Measurements from ENCODE around the gene SNRNP48. TPM values are rescaled to one million over a fixed set of nuclear protein-coding genes. Genes with fewer than 3 reads are reported as not detected.

Gene SNRNP48, protein sequence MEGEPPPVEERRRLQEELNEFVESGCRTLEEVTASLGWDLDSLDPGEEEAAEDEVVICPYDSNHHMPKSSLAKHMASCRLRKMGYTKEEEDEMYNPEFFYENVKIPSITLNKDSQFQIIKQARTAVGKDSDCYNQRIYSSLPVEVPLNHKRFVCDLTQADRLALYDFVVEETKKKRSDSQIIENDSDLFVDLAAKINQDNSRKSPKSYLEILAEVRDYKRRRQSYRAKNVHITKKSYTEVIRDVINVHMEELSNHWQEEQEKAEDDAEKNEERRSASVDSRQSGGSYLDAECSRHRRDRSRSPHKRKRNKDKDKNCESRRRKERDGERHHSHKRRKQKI
- total RNA-seq (9.6 TPM), polyA plus RNA-seq (9.7 TPM)
- long read RNA-seq, donor 1, full-length matches to known transcripts: 1 of 1 reads
- long read RNA-seq, donor 1, partial matches to known transcripts: 0 of 1 reads
- long read RNA-seq, donor 1, other reads (novel, unspliced or antisense): 0 of 1 reads
- long read RNA-seq, donor 2: 0 reads
- long read RNA-seq, donor 3, full-length matches to known transcripts: 7 of 7 reads
- long read RNA-seq, donor 3, partial matches to known transcripts: 0 of 7 reads
- long read RNA-seq, donor 3, other reads (novel, unspliced or antisense): 0 of 7 reads
- long read RNA-seq, donor 4, full-length matches to known transcripts: 3 of 3 reads
- long read RNA-seq, donor 4, partial matches to known transcripts: 0 of 3 reads
- long read RNA-seq, donor 4, other reads (novel, unspliced or antisense): 0 of 3 reads
- long read RNA-seq, donor 5, full-length matches to known transcripts: 10 of 10 reads
- long read RNA-seq, donor 5, partial matches to known transcripts: 0 of 10 reads
- long read RNA-seq, donor 5, other reads (novel, unspliced or antisense): 0 of 10 reads
- long read RNA-seq, donor 6, full-length matches to known transcripts: 4 of 4 reads
- long read RNA-seq, donor 6, partial matches to known transcripts: 0 of 4 reads
- long read RNA-seq, donor 6, other reads (novel, unspliced or antisense): 0 of 4 reads
- long read RNA-seq, donor 7, full-length matches to known transcripts: 7 of 7 reads
- long read RNA-seq, donor 7, partial matches to known transcripts: 0 of 7 reads
- long read RNA-seq, donor 7, other reads (novel, unspliced or antisense): 0 of 7 reads
- long read RNA-seq, donor 8, full-length matches to known transcripts: 2 of 2 reads
- long read RNA-seq, donor 8, partial matches to known transcripts: 0 of 2 reads
- long read RNA-seq, donor 8, other reads (novel, unspliced or antisense): 0 of 2 reads
- long read RNA-seq, donor 9, full-length matches to known transcripts: 7 of 7 reads
- long read RNA-seq, donor 9, partial matches to known transcripts: 0 of 7 reads
- long read RNA-seq, donor 9, other reads (novel, unspliced or antisense): 0 of 7 reads
- long read RNA-seq, donor 10, full-length matches to known transcripts: 3 of 3 reads
- long read RNA-seq, donor 10, partial matches to known transcripts: 0 of 3 reads
- long read RNA-seq, donor 10, other reads (novel, unspliced or antisense): 0 of 3 reads

GRCh38 chr6:7589949-7590917 is at the start of gene SNRNP48:
Gene SNRNP48 (plus strand): TSS chr6:7590198. CDS start chr6:7590258, 60 bp downstream.
- peak; percentile 76 to 96 (median 89) for DNase-seq (ENCODE audit: low read depth in 6 of 9, low spot score in 9 of 9)
- H3K27me3 ChIP-seq (ENCODE audit: control insufficient read depth in 2 of 2, insufficient read depth in 1 of 2, low read length in 1 of 2): no peaks in the 10 kb centered on the region
- peaks cover 0 to 5% of the 10 kb centered on the region in 2 donors for H3K9me3 ChIP-seq (ENCODE audit: control insufficient read depth in 2 of 2, insufficient read depth in 1 of 2, low read length in 1 of 2)
- peak within 1 kb of the TSS; percentile 85 to 99 for H3K4me3 ChIP-seq (ENCODE audit: low read length in 2 of 2)
- H3K27ac ChIP-seq (ENCODE audit: low read depth in 1 of 2, low read length in 1 of 2): peak within 1 kb of the TSS; percentile 12 to 71
- WGBS: under 1% methylated on average over 72 of the region's 72 CpGs
- peaks cover 5 to 9% of the 10 kb centered on the region in 2 donors for H3K4me1 ChIP-seq (ENCODE audit: control insufficient read depth in 2 of 2, insufficient read depth in 2 of 2, low read length in 2 of 2)
- peaks cover 7 to 13% of the 10 kb centered on the region in 2 donors for H3K36me3 ChIP-seq (ENCODE audit: control insufficient read depth in 2 of 2, insufficient read depth in 2 of 2, low read length in 1 of 2)

DNA sequence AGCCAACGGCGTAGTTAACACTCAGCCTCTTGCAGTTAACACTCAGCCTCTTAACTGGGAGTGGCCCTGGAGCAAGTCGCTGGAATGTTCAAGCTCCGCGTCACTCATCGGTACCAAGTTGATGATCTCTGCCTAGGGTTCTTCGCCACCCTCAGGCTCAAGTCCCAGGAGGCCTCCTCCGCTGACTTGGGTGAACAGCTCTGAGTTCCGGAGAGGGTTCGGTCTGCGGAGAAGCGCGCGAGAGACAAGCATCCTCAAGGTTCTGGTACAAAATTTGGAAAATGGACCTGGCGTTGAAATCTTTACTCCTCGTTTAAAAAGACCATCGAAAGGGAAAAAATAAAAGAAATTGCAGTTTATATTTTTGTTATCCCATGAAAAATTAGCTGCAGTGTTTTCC is 49.4 kb upstream of the SNRNP48 start:
- Histone ChIP-seq H3K9me3 (ENCODE audit: control insufficient read depth in 2 of 2, insufficient read depth in 1 of 2, low read length in 1 of 2) (peaks cover 0 to 3% of the 10 kb centered on the region in 2 donors), H3K27ac (ENCODE audit: low read depth in 1 of 2, low read length in 1 of 2) (no peak overlapping the region), H3K27me3 (ENCODE audit: control insufficient read depth in 2 of 2, insufficient read depth in 1 of 2, low read length in 1 of 2) (peaks cover 60 to 92% of the 10 kb centered on the region in 2 donors), H3K36me3 (ENCODE audit: control insufficient read depth in 2 of 2, insufficient read depth in 2 of 2, low read length in 1 of 2) (no peaks in the 10 kb centered on the region), H3K4me1 (ENCODE audit: control insufficient read depth in 2 of 2, insufficient read depth in 2 of 2, low read length in 2 of 2) (peaks cover 4 to 14% of the 10 kb centered on the region in 2 donors), H3K4me3 (ENCODE audit: low read length in 2 of 2) (no peak overlapping the region)
- DNase-seq (ENCODE audit: low read depth in 6 of 9, low spot score in 9 of 9): peak in 1 of 9 donors; percentile 5
- 24% methylated on average over 17 of the region's 17 CpGs for WGBS

GRCh38 chr6:7541175-7542064 is 48.6 kb upstream of the SNRNP48 start, which contains the start of gene DSP:
Gene DSP (plus strand): TSS chr6:7541671. CDS start chr6:7541916, 245 bp downstream.
- H3K27ac ChIP-seq (ENCODE audit: low read depth in 1 of 2, low read length in 1 of 2): peak within 1 kb of the TSS; percentile 27 to 80
- peaks cover 60 to 91% of the 10 kb centered on the region in 2 donors for H3K27me3 ChIP-seq (ENCODE audit: control insufficient read depth in 2 of 2, insufficient read depth in 1 of 2, low read length in 1 of 2)
- H3K36me3 ChIP-seq (ENCODE audit: control insufficient read depth in 2 of 2, insufficient read depth in 2 of 2, low read length in 1 of 2): no peaks in the 10 kb centered on the region
- DNase-seq (ENCODE audit: low read depth in 6 of 9, low spot score in 9 of 9): peak in 2 of 9 donors; percentile 14 to 35
- H3K4me1 ChIP-seq (ENCODE audit: control insufficient read depth in 2 of 2, insufficient read depth in 2 of 2, low read length in 2 of 2): peaks cover 4 to 14% of the 10 kb centered on the region in 2 donors
- H3K9me3 ChIP-seq (ENCODE audit: control insufficient read depth in 2 of 2, insufficient read depth in 1 of 2, low read length in 1 of 2): peaks cover 0 to 3% of the 10 kb centered on the region in 2 donors
- H3K4me3 ChIP-seq (ENCODE audit: low read length in 2 of 2): peak within 1 kb of the TSS; percentile 42 to 48
- under 1% methylated on average over 105 of the region's 105 CpGs for WGBS

GRCh38 chr6:7542065-7542873 is 47.7 kb upstream of the SNRNP48 start:
- peaks cover 60 to 93% of the 10 kb centered on the region in 2 donors for H3K27me3 ChIP-seq (ENCODE audit: control insufficient read depth in 2 of 2, insufficient read depth in 1 of 2, low read length in 1 of 2)
- peak overlapping the region; percentile 42 to 48 for H3K4me3 ChIP-seq (ENCODE audit: low read length in 2 of 2)
- 1% methylated on average over 80 of the region's 80 CpGs for WGBS
- DNase-seq (ENCODE audit: low read depth in 6 of 9, low spot score in 9 of 9): peak in 1 of 9 donors; percentile 26
- H3K27ac ChIP-seq (ENCODE audit: low read depth in 1 of 2, low read length in 1 of 2): peak overlapping the region; percentile 27 to 80
- H3K36me3 ChIP-seq (ENCODE audit: control insufficient read depth in 2 of 2, insufficient read depth in 2 of 2, low read length in 1 of 2): no peaks in the 10 kb centered on the region
- peaks cover 0 to 3% of the 10 kb centered on the region in 2 donors for H3K9me3 ChIP-seq (ENCODE audit: control insufficient read depth in 2 of 2, insufficient read depth in 1 of 2, low read length in 1 of 2)
- peaks cover 4 to 14% of the 10 kb centered on the region in 2 donors for H3K4me1 ChIP-seq (ENCODE audit: control insufficient read depth in 2 of 2, insufficient read depth in 2 of 2, low read length in 2 of 2)

DNA sequence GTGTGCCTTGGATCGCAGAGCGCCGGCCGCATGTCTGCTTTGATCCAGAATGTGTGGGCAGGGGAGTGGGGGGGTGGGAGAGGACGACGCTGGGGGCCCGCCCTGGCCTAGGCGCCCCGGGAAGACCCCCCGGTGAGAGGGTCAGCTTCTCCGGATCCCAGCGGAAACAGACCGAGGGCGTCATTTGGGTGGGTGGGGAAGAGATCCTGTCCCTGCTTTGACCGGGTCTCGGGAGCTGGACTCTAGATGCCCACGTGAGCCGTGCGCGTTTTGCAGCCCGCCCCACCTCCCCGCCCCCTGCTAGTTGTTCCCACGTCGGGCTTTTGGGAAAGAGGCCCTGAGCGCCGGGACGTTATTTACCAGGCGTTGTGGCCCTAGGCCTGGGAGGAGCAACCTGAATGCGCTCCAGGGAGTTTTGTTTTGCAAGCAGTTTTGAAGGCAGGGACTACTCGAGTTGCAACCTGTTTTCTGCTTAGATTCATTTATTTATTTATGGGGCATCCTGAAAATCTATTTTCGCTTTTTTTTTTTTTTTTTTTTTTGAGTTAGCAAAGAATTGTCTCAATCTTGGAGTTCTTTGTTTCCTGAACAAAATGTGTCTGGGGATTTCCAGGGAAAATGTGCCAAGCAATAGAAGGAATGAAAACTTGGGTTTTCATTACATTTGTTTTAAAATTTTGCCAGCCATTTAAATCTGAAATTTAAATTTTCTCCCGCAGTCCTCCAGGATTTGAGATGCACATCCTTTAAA is 46.9 kb upstream of the SNRNP48 start:
- Histone ChIP-seq H3K36me3 (ENCODE audit: control insufficient read depth in 2 of 2, insufficient read depth in 2 of 2, low read length in 1 of 2) (no peaks in the 10 kb centered on the region), H3K4me1 (ENCODE audit: control insufficient read depth in 2 of 2, insufficient read depth in 2 of 2, low read length in 2 of 2) (peaks cover 4 to 14% of the 10 kb centered on the region in 2 donors), H3K4me3 (ENCODE audit: low read length in 2 of 2) (peak overlapping the region; percentile 42 to 48), H3K9me3 (ENCODE audit: control insufficient read depth in 2 of 2, insufficient read depth in 1 of 2, low read length in 1 of 2) (peaks cover 0 to 3% of the 10 kb centered on the region in 2 donors), H3K27ac (ENCODE audit: low read depth in 1 of 2, low read length in 1 of 2) (peak overlapping the region; percentile 24 to 77), H3K27me3 (ENCODE audit: control insufficient read depth in 2 of 2, insufficient read depth in 1 of 2, low read length in 1 of 2) (peaks cover 60 to 95% of the 10 kb centered on the region in 2 donors)
- WGBS: 5% methylated on average over 32 of the region's 32 CpGs
- peak in 1 of 9 donors; percentile 25 for DNase-seq (ENCODE audit: low read depth in 6 of 9, low spot score in 9 of 9)

DNA sequence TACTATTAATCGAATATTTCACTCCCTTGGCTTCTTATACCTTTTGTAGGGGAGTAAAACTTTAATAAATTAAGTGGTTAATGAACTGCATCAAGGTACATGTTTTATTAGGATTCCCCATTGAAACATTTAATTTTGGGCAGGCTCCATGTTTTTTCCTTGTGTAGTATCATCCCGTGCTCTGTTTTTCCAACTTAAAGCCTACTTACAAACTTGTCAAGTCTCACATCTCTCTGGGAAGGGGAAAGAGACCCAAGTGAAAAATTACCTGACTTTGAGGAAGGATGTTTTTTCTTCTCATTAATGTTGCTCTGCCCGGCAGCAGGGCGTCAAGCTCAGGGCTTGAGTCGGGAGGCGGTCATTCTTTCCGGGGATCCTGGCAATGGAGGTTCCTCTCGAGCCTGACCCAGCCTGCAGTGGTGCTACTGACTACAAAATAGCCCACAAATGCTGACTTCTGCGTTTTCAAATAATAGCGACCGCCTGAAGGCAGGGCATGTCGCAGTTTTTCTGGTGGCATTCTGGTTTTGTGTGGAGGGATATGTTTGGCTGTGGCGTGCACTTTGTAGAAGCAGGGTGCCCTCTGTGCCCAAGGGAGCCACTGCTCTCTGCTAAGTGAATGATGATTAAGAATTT is 46.1 kb upstream of the SNRNP48 start:
- peak overlapping the region; percentile 19 to 25 for H3K4me3 ChIP-seq (ENCODE audit: low read length in 2 of 2)
- H3K27ac ChIP-seq (ENCODE audit: low read depth in 1 of 2, low read length in 1 of 2): peak overlapping the region; percentile 20 to 70
- H3K9me3 ChIP-seq (ENCODE audit: control insufficient read depth in 2 of 2, insufficient read depth in 1 of 2, low read length in 1 of 2): peaks cover 0 to 3% of the 10 kb centered on the region in 2 donors
- H3K36me3 ChIP-seq (ENCODE audit: control insufficient read depth in 2 of 2, insufficient read depth in 2 of 2, low read length in 1 of 2): no peaks in the 10 kb centered on the region
- peaks cover 4 to 14% of the 10 kb centered on the region in 2 donors for H3K4me1 ChIP-seq (ENCODE audit: control insufficient read depth in 2 of 2, insufficient read depth in 2 of 2, low read length in 2 of 2)
- peak in 1 of 9 donors; percentile 10 for DNase-seq (ENCODE audit: low read depth in 6 of 9, low spot score in 9 of 9)
- 33% methylated on average over 13 of the region's 13 CpGs for WGBS
- H3K27me3 ChIP-seq (ENCODE audit: control insufficient read depth in 2 of 2, insufficient read depth in 1 of 2, low read length in 1 of 2): peaks cover 52 to 95% of the 10 kb centered on the region in 2 donors

Measured in thymus (tissue), 14 donors.